Gastroesophageal sphincter (tissue), 4 donors: Measurements from ENCODE around the gene C19orf25. TPM values are rescaled to one million over a fixed set of nuclear protein-coding genes. Genes with fewer than 3 reads are reported as not detected.

Experiments
- ATAC-seq: fragments of 150-250 bp; one replicate; pipeline ENCODE4 v1.9.1; 2016; ENCODE audit warnings: mild to moderate bottlenecking, moderate library complexity
- H3K27ac ChIP-seq, 4 donors: fragments of 200-600 bp; sonication (generic) in 3 of 4; 1 replicate in 3 of 4; 2 replicates in 1 of 4; pipeline ENCODE4 v1.5.1; 2016 to 2019
- H3K27me3 ChIP-seq: fragments of 200-600 bp; sonication (generic); one replicate; pipeline ENCODE4 v1.5.1; 2019
- H3K36me3 ChIP-seq, 2 donors: fragments of 200-600 bp; sonication (generic); one replicate each; pipeline ENCODE4 v1.5.1; 2019; ENCODE audit warnings: control low read depth in 1 of 2
- H3K4me1 ChIP-seq, 3 donors: fragments of 200-600 bp; sonication (generic); 1 replicate in 2 of 3; 2 replicates in 1 of 3; pipeline ENCODE4 v1.5.1; 2016 to 2019; ENCODE audit warnings: control low read depth in 2 of 3
- H3K4me3 ChIP-seq, 2 donors: fragments of 200-600 bp; sonication (generic); one replicate each; pipeline ENCODE4 v1.5.1; 2019; ENCODE audit warnings: mild to moderate bottlenecking in 1 of 2, moderate library complexity in 1 of 2
- H3K9me3 ChIP-seq, 3 donors: fragments of 200-600 bp; sonication (generic); one replicate each; pipeline ENCODE4 v1.5.1; 2017 to 2019; ENCODE audit warnings: control low read depth in 2 of 3
- EP300 ChIP-seq: sonication (generic); formaldehyde crosslinking; IDR thresholded peaks from one replicate; pipeline ENCODE4 v1.6.1; 2017; ENCODE audit warnings: antibody characterized with exemption, mild to moderate bottlenecking
- POLR2A ChIP-seq, 2 donors: fragments of 450-650 bp; IDR thresholded peaks; one replicate each; pipeline ENCODE4 v1.6.1; 2017; ENCODE audit warnings: antibody characterized with exemption in 2 of 2, mild to moderate bottlenecking in 2 of 2, moderate library complexity in 1 of 2
- POLR2AphosphoS5 ChIP-seq: sonication (generic); formaldehyde crosslinking; IDR thresholded peaks from one replicate; pipeline ENCODE4 v1.6.1; 2017; ENCODE audit warnings: antibody characterized with exemption
- WGBS, 2 donors: methylation state at CpG; one replicate each; pipeline ENCODE4 v1.1.5; 2018; ENCODE audit warnings: low coverage in 1 of 2; 5-methylcytosine and 5-hydroxymethylcytosine counted together
- total RNA-seq, 4 donors: library from RNA; depleted of rRNA; stranded (reverse); fragments of >200 nt; gene quantifications; one replicate each; pipeline ENCODE4 v1.1.0, GENCODE V29; 2016
- TF ChIP-seq, protein P1 (sequence below), 4 experiments: fragments of 200-600 bp in 2 of 4; fragments of 450-650 bp in 2 of 4; sonication (generic) in 1 of 4; IDR thresholded peaks; one replicate each; pipeline ENCODE4 v1.5.1; 2017 to 2019; ENCODE audit warnings: antibody characterized with exemption in 4 of 4, mild to moderate bottlenecking in 2 of 4, moderate library complexity in 2 of 4

Gene C19orf25
- total RNA-seq, 4 donors from 2014 or later = 20.6 to 40.0 (median 28.2) TPM

DNA sequence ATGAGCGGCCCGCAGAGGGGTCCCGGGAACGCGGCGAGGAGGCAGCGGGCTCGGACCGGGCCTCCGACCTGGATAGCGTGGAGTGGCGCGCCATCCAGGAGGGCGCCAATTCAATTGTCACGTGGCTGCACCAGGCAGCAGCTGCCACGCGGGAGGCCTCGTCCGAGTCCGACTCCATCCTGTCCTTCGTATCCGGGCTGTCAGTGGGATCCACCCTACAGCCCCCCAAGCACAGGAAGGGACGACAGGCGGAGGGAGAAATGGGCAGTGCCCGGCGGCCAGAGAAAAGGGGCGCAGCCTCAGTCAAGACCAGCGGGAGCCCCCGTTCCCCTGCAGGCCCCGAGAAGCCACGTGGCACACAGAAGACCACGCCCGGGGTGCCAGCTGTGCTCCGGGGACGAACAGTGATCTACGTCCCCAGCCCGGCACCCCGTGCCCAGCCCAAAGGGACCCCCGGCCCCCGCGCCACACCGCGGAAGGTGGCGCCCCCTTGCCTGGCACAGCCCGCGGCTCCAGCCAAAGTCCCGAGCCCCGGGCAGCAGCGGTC is 10.7 kb downstream of the C19orf25 start:
- no peaks in the 10 kb centered on the region for H3K9me3 ChIP-seq
- peaks cover 0 to 18% of the 10 kb centered on the region in 2 donors for H3K36me3 ChIP-seq
- WGBS, 2 donors = no CpG with 5 or more reads among the region's 49 CpGs
- TF ChIP-seq, protein P1, sequence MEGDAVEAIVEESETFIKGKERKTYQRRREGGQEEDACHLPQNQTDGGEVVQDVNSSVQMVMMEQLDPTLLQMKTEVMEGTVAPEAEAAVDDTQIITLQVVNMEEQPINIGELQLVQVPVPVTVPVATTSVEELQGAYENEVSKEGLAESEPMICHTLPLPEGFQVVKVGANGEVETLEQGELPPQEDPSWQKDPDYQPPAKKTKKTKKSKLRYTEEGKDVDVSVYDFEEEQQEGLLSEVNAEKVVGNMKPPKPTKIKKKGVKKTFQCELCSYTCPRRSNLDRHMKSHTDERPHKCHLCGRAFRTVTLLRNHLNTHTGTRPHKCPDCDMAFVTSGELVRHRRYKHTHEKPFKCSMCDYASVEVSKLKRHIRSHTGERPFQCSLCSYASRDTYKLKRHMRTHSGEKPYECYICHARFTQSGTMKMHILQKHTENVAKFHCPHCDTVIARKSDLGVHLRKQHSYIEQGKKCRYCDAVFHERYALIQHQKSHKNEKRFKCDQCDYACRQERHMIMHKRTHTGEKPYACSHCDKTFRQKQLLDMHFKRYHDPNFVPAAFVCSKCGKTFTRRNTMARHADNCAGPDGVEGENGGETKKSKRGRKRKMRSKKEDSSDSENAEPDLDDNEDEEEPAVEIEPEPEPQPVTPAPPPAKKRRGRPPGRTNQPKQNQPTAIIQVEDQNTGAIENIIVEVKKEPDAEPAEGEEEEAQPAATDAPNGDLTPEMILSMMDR (IDR thresholded peaks at IDR 0.05) = no peak
- no peak for TF ChIP-seq EP300
- TF ChIP-seq POLR2A (IDR thresholded peaks at IDR 0.05) = no peak
- TF ChIP-seq POLR2AphosphoS5 = no peak
- peaks cover 99% of the 10 kb centered on the region for H3K27me3 ChIP-seq
- no peak overlapping the region for H3K27ac ChIP-seq
- H3K4me1 ChIP-seq = peaks cover 14 to 83% (median 49%) of the 10 kb centered on the region in 3 donors
- H3K4me3 ChIP-seq = peak overlapping the region in 1 of 2 donors; percentile 51
- no peak for ATAC-seq

DNA sequence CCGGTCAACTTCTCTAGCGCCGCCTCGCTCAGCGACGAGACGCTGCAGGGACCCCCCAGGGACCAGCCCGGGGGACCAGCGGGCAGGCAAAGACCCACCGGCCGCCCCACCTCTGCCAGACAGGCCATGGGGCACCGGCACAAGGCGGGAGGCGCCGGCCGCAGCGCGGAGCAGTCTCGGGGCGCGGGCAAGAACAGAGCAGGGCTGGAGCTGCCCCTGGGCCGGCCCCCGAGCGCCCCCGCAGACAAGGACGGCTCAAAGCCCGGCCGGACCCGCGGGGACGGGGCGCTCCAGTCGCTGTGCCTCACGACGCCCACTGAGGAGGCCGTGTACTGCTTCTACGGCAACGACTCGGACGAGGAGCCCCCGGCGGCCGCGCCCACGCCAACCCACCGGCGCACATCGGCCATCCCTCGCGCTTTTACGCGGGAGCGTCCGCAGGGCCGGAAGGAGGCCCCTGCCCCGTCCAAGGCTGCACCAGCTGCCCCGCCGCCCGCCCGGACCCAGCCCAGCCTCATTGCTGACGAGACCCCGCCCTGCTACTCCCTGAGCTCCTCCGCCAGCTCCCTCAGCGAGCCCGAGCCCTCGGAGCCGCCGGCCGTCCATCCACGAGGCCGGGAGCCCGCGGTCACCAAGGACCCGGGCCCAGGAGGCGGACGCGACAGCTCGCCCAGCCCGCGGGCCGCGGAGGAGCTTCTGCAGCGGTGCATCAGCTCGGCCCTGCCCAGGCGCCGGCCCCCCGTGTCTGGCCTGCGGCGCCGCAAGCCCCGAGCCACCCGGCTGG is 11.3 kb downstream of the C19orf25 start:
- H3K4me1 ChIP-seq = peaks cover 14 to 76% (median 43%) of the 10 kb centered on the region in 3 donors
- no CpG with 5 or more reads among the region's 92 CpGs for WGBS, 2 donors
- no peak overlapping the region for H3K27ac ChIP-seq
- no peaks in the 10 kb centered on the region for H3K9me3 ChIP-seq
- TF ChIP-seq, protein P1 (IDR thresholded peaks at IDR 0.05) = no peak
- no peak for TF ChIP-seq POLR2AphosphoS5
- TF ChIP-seq EP300 = no peak
- TF ChIP-seq POLR2A (IDR thresholded peaks at IDR 0.05) = no peak
- peaks cover 0 to 18% of the 10 kb centered on the region in 2 donors for H3K36me3 ChIP-seq
- peaks cover 96% of the 10 kb centered on the region for H3K27me3 ChIP-seq
- ATAC-seq = no peak
- peak overlapping the region in 1 of 2 donors; percentile 51 for H3K4me3 ChIP-seq

GRCh38 chr19:1467215-1467489 is 11.9 kb downstream of the C19orf25 start:
- TF ChIP-seq, protein P1 (IDR thresholded peaks at IDR 0.05) = no peak
- TF ChIP-seq POLR2AphosphoS5 (no peak), POLR2A (IDR thresholded peaks at IDR 0.05) (no peak), EP300 (no peak)
- Histone ChIP-seq H3K4me3 (no peak overlapping the region), H3K9me3 (no peaks in the 10 kb centered on the region), H3K27ac (no peak overlapping the region), H3K27me3 (peaks cover 91% of the 10 kb centered on the region), H3K4me1 (peaks cover 14 to 71% (median 43%) of the 10 kb centered on the region in 3 donors), H3K36me3 (peaks cover 0 to 18% of the 10 kb centered on the region in 2 donors)
- no peak for ATAC-seq
- WGBS, 2 donors = no CpG with 5 or more reads among the region's 36 CpGs

DNA sequence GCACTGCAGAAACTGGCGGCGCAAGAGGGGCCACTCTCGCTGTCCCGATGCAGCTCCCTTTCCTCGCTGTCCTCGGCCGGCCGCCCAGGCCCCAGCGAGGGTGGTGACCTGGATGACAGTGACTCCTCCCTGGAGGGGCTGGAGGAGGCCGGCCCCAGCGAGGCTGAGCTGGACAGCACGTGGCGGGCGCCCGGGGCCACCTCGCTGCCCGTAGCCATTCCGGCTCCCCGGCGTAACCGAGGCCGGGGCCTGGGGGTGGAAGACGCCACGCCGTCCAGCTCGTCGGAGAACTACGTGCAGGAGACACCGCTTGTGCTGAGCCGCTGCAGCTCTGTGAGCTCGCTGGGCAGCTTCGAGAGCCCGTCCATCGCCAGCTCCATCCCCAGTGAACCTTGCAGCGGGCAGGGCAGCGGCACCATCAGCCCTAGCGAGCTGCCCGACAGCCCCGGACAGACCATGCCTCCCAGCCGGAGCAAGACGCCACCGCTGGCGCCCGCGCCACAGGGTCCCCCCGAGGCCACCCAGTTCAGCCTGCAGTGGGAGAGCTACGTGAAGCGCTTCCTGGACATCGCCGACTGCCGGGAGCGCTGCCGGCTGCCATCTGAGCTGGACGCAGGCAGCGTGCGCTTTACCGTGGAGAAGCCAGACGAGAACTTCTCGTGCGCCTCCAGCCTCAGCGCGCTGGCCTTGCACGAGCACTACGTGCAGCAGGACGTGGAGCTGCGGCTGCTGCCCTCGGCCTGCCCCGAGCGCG is 12.4 kb downstream of the C19orf25 start:
- 80% methylated on average over 1 of the region's 70 CpGs; no CpG with 5 or more reads in 1 of the 2 donors for WGBS, 2 donors
- Histone ChIP-seq H3K36me3 (peaks cover 0 to 23% of the 10 kb centered on the region in 2 donors), H3K27me3 (peaks cover 86% of the 10 kb centered on the region), H3K27ac (no peak overlapping the region), H3K4me1 (peaks cover 14 to 66% (median 43%) of the 10 kb centered on the region in 3 donors), H3K9me3 (no peaks in the 10 kb centered on the region), H3K4me3 (no peak overlapping the region)
- TF ChIP-seq, protein P1 (IDR thresholded peaks at IDR 0.05) = no peak
- no peak for TF ChIP-seq POLR2AphosphoS5
- TF ChIP-seq EP300 = no peak
- no peak for TF ChIP-seq POLR2A (IDR thresholded peaks at IDR 0.05)
- no peak for ATAC-seq
